HG03520 (cell line): ENCODE measurements around the gene LAG3.

Experiments used
- ATAC-seq: cut with Tn5 transposase; IDR thresholded peaks from one replicate; pipeline ENCODE4 v1.9.1; 2021; ENCODE audit warnings: mild to moderate bottlenecking, moderate library complexity; ENCODE audit not compliant: unreplicated experiment

The LAG3 gene

DNA sequence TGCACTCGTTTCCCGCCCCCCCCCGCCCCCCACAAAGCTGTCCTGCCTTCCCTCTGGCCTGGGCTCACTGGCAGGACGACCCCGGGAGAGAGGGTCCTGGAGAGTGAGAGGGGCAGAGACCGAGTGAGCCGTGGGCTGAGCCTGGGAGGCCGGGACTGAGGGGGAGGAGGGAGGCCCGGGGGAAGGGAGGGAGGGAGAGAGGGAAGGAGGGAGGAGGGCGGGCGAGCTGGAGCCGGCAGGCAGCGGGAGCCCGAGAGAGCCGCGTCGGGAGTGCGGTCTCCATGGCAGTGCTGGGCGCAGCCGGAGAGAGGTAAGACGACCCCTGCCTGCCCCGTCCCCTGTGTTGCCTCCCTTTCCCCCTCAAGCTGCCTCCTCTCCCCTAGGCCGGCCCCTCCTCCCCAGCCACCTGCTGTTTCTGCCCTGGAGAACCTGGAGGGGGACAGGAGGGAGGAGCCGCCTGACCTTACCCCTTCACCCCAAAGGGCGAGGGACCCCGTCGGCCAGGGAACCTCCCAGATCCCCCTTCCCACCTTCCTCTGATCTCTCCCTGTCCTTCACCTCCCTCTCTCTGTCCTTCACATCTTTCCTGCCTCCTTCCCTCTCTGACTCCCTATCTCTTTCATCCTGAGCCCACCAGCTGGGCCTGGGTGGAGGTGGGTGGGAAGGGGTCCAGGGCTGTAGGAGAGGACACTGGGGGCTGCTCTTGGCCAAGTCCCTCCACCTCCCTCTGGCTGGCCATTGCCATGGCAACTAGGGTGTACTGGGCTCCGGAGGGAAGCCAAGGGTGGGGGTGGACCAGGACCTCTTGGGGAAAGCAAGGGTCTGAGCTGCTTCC is 49.5 kb downstream of the LAG3 start, which contains the start of gene GPR162:
Gene GPR162 (plus strand): TSS at position 231 of the 835 bp plus-strand sequence. CDS start 2,078 bp downstream, outside the sequence.
- no peak for ATAC-seq

DNA sequence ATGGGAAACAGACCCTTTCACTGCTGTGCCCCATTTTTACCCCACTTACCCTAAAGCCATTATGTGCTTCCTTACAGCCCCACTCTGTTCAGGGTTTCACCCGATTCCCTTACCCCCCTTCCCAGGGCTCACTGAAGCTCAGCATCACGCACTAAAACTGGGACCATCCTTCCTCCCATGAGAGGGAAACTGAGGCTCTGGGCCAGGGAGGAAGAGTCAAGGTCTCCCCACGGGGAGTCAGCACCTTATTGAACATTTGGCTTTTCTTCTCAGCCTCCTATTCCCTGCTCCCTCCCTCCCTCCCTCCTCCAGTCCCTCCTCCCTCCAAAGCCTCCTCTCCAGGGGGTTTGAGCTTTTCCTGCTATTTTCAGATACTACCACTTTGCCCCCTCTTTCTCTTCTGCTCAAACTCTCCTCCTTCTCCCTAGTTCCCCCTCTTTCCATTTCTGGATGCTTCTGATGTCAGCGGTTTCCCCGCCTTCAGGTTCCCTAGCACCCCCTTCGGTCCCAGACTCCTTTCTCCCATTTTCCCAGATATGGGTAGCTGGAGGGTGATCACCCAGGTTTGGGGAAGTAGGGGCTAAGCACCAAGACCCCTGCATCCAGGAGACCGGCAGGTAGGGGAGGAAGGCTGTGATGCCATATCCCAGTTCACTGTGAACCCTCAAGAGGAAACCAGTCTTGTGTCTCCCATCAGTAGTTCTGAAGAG is 50.3 kb downstream of the LAG3 start:
- no peak for ATAC-seq

DNA sequence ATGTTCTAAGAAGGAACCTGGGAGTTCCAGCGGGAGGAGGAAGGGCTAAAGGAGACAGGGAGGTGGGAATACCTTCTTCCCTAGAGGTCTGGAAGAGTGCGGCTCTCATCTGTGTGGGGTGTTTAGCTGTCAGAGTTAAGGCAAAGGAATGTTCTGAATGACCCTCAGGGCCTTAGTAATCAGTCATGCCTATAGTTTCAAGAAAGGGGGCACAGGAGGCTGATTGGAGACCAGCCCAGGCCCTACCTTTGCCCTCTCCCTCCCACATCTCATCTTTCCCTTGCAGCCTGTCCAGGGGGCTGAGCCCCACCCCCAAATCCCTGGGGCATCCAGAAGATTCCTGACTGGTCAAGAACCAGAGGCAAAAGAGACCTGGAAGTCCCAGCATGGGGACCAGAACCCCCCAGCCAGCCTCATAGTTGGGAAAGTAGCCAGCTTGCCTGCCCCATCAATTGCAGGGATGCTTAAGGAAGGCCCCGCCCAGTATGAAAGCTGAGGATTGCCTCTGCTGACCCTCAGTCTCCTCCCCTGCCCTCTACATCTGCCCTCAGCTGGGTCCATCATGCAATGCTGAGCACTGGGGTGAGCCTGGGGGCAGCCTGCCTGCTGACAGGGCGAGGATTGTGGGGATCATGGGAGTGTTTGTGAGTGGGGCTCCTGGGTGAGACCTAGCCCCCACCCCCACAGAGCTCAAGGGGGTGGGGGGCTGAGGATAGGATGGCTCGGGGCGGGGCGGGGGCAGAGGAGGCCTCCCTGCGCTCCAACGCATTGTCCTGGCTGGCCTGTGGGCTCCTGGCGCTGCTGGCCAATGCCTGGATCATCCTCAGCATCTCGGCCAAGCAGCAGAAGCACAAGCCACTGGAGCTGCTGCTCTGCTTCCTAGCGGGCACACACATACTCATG is 51.1 kb downstream of the LAG3 start:
- ATAC-seq: no peak

DNA sequence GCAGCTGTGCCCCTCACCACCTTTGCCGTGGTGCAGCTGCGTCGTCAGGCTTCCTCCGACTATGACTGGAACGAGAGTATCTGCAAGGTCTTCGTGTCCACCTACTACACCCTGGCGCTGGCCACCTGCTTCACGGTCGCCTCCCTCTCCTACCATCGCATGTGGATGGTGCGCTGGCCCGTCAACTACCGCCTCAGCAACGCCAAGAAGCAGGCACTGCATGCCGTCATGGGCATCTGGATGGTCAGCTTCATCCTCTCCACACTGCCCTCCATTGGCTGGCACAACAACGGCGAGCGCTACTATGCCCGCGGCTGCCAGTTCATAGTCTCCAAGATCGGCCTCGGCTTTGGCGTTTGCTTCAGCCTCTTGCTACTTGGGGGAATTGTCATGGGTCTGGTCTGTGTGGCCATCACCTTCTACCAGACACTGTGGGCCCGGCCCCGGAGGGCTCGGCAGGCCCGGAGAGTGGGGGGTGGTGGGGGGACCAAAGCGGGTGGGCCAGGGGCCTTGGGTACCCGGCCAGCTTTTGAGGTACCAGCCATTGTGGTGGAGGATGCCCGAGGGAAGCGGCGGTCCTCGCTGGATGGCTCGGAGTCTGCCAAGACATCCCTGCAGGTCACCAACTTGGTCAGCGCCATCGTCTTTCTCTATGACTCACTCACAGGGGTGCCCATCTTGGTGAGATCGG is 51.9 kb downstream of the LAG3 start:
- no peak for ATAC-seq

DNA sequence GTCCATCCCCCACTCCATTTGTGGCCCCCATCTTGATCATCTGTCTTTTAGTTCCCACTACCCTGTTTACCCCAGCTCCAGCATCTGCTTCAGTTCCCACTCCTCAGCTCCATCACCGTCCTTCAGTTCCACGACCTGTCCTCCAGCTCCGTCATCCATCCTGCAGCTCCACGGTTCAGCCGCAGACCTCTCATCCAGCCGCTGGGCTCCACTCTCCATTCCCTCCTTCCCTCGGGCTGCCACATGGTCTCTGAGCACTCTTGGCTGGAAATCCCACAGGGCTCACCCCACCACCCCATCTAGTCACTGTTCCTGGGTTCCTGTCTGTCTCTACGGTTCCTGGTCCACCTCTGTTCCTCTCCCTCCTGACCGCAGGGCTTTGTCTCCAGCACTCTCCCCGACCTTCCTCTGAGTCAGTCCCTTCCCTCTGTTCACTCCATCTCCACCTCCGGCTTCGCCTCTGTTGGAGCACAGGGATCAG is 52.6 kb downstream of the LAG3 start:
- no peak for ATAC-seq

DNA sequence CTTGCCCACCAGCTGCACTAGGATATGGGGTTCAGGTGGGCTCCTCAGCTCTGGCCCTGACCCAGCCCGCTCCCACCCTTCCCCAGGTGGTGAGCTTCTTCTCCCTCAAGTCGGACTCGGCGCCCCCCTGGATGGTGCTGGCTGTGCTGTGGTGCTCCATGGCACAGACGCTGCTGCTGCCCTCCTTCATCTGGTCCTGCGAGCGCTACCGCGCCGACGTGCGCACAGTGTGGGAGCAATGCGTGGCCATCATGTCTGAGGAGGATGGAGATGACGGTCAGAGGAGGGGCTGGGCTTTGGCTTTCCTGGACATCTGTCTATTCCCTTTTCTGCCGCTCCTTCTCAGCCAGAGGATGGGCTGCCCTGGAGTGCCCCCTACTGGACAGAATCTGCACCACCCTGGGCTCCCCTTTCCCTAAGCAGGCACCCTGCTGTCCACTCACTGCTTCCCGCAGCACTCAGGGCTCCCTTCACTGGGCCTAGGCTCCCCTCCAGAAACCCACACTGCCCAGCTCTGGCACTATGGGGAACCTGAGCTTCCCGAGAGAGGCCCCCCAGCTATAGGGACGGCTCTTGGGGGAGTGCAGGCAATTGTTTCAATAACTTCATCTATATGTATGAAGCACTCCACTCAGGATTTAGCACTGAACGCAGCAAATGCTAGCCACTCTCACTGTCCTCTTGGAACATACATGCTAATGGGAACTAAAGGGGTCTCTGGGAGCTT is 53.2 kb downstream of the LAG3 start:
- no peak for ATAC-seq

DNA sequence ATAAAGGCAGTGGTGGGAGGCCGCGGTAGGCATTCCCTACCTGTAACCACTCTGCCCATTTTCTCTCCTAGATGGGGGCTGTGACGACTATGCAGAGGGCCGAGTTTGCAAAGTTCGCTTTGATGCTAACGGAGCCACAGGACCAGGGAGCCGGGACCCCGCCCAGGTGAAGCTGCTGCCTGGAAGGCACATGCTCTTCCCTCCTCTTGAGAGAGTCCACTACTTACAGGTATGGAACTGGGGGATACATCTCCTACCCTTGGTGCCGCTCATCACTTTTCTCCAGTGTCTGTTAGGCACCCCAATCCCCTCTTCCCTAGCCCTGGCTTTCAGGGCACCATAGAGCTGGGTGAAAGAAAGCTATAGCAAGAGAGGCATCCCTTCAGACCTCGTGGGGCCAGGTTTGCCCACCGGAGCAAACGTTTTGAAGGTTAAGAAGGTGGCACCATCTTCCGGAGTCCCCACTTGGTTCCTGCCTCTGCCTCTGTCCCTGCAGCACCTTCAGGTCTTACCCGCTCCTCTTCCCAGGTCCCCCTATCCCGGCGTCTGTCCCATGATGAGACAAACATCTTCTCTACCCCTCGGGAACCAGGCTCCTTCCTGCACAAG is 53.9 kb downstream of the LAG3 start:
- ATAC-seq: no peak

DNA sequence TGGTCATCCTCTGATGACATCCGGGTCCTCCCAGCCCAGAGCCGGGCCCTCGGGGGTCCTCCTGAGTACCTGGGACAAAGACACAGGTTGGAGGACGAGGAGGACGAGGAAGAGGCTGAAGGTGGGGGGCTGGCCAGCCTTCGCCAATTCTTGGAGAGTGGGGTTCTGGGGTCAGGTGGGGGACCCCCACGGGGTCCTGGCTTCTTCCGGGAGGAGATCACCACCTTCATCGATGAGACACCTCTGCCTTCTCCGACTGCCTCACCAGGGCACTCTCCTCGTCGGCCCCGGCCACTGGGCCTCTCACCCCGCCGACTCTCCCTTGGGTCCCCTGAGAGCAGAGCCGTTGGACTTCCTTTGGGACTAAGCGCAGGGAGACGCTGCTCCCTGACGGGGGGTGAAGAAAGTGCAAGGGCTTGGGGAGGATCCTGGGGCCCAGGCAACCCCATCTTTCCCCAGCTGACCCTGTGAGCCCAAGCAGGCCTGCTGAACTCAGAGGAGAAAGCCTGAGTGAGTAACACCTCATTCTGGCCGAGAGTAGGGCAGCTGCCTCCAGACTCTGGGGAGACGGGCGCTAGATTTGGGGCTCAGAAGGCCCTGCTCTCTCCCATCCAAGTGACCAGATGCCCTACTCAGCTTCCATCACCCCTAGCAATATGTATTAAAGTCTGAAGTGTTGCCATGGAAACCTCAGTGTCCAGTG is 54.6 kb downstream of the LAG3 start:
- ATAC-seq: no peak

DNA sequence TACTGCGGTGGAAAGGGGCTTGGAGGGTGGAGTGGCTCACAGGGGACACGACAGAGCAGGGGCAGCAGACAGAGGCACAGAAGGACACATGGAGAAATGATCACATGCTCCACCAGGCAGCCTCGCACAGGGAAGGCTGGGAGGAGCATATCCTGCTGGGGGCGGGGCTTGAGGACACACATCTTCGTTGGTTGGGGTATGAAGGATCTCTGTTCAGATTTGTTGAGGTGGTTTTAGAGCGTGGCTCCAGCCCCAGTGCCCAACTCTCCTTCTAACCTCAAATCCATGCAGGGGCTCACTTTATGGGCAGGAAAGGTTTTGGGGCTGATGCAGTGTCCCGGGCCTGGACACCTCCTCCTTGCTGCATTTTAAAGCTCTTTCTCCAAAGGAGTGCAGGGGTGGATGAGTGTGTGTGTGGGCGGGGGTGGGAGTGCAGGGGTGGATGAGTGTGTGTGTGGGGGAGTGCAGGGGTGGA is 55.2 kb downstream of the LAG3 start:
- no peak for ATAC-seq
